Astrocyte (in vitro differentiated cells and primary cell): ENCODE data around the gene PKNOX1.

Experiments
- CTCF ChIP-seq: IDR thresholded peaks from 2 replicates; pipeline ENCODE4 v1.5.1; 2011; ENCODE audit warnings: low read depth, mild to moderate bottlenecking, inconsistent platforms, low read length, moderate library complexity; ENCODE audit not compliant: insufficient read depth
- EZH2 ChIP-seq: IDR thresholded peaks from 2 replicates; pipeline ENCODE4 v1.6.1; 2012; ENCODE audit warnings: mild to moderate bottlenecking, low read length, inconsistent platforms; ENCODE audit not compliant: insufficient read depth

GRCh38 chr21:42970946-42971653 lies 3.3 kb upstream of the PKNOX1 start:
- TF ChIP-seq CTCF, result no peak
- TF ChIP-seq EZH2, result no peak
